Measurements from ENCODE around the gene EML3. TPM values are rescaled to one million over a fixed set of nuclear protein-coding genes. Genes with fewer than 3 reads are reported as not detected.

EML3 gene
- total and polyA plus RNA-seq, 2 of the 8 experiments (the other 6 are each of a cell fraction or from before 2014, with no cell fraction given) = 19.2 to 29.9 TPM

GRCh38 chr11:62649486-62649885, 36.9 kb upstream of the EML3 start:
- Histone ChIP-seq H3K18ac (ENCODE audit: extremely low read depth, low read length) (no peak overlapping the region), H3K79me1 (ENCODE audit: low read depth, low read length) (peaks cover 7% of the 10 kb centered on the region), H4K20me1 (replicated peaks in 1 of 2; ENCODE audit: control insufficient read depth in 1 of 2, insufficient read depth in 2 of 2, low read length in 2 of 2) (peaks cover 3 to 23% of the 10 kb centered on the region in 2 experiments), H3K9ac (replicated peaks in 1 of 4; ENCODE audit: extremely low read depth in 1 of 4, low read depth in 3 of 4, low read length in 3 of 4) (no peak overlapping the region; a peak in 1 of 7 replicates), H3K14ac (ENCODE audit: insufficient read length) (no peak overlapping the region), H4K8ac (ENCODE audit: extremely low read depth, insufficient read depth, low read length) (no peak overlapping the region; the same call in 1 of the 2 replicates), H2BK120ac (replicated peaks; ENCODE audit: low read depth, low read length) (no peak overlapping the region), H3K23ac (ENCODE audit: insufficient read length) (no peak overlapping the region), H3K27ac (ENCODE audit: low read depth, low read length) (no peak overlapping the region), H3K56ac (replicated peaks; ENCODE audit: insufficient read length, low read depth, low read length) (no peak overlapping the region), H2AFZ (ENCODE audit: low read length) (no peak overlapping the region), H3K4me3 (ENCODE audit: extremely low read depth in 1 of 4, insufficient read depth in 2 of 4, low read depth in 3 of 4, low read length in 4 of 4) (no peak overlapping the region), H3K36me3 (ENCODE audit: control insufficient read depth in 2 of 4, insufficient read depth in 4 of 4, low read length in 3 of 4) (peaks cover 0 to 17% (median 7%) of the 10 kb centered on the region in 4 experiments; a peak in 5 of 8 replicates), H3K23me2 (ENCODE audit: low read depth, low read length) (peaks cover 8% of the 10 kb centered on the region), H3K9me3 (ENCODE audit: insufficient read depth in 2 of 2, low read depth in 1 of 2, low read length in 1 of 2) (no peaks in the 10 kb centered on the region), H4K91ac (replicated peaks; ENCODE audit: insufficient read length, low read length) (no peak overlapping the region), H2BK20ac (ENCODE audit: low read length) (no peak overlapping the region), H3K79me2 (ENCODE audit: control insufficient read depth in 1 of 2, insufficient read depth in 2 of 2, low read length in 2 of 2) (peaks cover 15 to 40% of the 10 kb centered on the region in 2 experiments), H2AK5ac (ENCODE audit: low read depth, low read length) (no peak overlapping the region), H2BK12ac (ENCODE audit: low read depth, low read length) (no peak overlapping the region), H3K4me1 (replicated peaks in 1 of 4; ENCODE audit: control insufficient read depth in 3 of 4, insufficient read depth in 4 of 4, low read length in 3 of 4) (no peaks in the 10 kb centered on the region; a peak in 2 of 7 replicates), H4K5ac (ENCODE audit: insufficient read length, low read depth, low read length) (no peak overlapping the region), H2BK15ac (ENCODE audit: low read length) (no peak overlapping the region), H3K4me2 (ENCODE audit: insufficient read depth in 1 of 2, low read depth in 2 of 2, low read length in 2 of 2) (no peak overlapping the region), H3K4ac (replicated peaks; ENCODE audit: insufficient read length, low read depth, low read length) (no peak overlapping the region), H2BK5ac (ENCODE audit: low read depth, low read length) (no peak overlapping the region), H3K27me3 (replicated peaks in 1 of 4; ENCODE audit: control insufficient read depth in 3 of 4, extremely low read depth in 1 of 4, insufficient read depth in 3 of 4, low read length in 3 of 4) (no peaks in the 10 kb centered on the region)
- CTCF ChIA-PET (ENCODE audit: partially characterized antibody) = interaction anchor here (0.6 to 3.2 kb wide), 9 partner anchors 14 to 1199 kb away, joined by 3 to 14 read pairs (median 3); partner anchors contain the start of gene LRRN4CL
- POLR2A ChIA-PET (ENCODE audit: partially characterized antibody) = interaction anchor here (0.6 to 50.4 kb wide), 8 partner anchors 7 to 337 kb away, joined by 3 to 2041 read pairs (median 20); partner anchors contain the start of genes B3GAT3, BSCL2, C11orf98 and CSKMT
- DNase-seq (ENCODE audit: low read depth in 1 of 2, low spot score in 2 of 2) (no peak), FAIRE-seq (no peak)
- TF ChIP-seq, protein P1, sequence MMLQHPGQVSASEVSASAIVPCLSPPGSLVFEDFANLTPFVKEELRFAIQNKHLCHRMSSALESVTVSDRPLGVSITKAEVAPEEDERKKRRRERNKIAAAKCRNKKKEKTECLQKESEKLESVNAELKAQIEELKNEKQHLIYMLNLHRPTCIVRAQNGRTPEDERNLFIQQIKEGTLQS (IDR thresholded peaks at IDR 0.05; ENCODE audit: insufficient read depth, low read depth, low read length) = no peak
- TF ChIP-seq GABPA (IDR thresholded peaks at IDR 0.05; ENCODE audit: borderline replicate concordance, insufficient read depth, low read length) (no peak), CREB1 (IDR thresholded peaks at IDR 0.05) (no peak), EZH2 (IDR thresholded peaks at IDR 0.05; ENCODE audit: low read depth, low read length, severe bottlenecking) (no peak), BACH1 (IDR thresholded peaks at IDR 0.05; ENCODE audit: low read length) (no peak), TAF1 (IDR thresholded peaks at IDR 0.05; ENCODE audit: low read depth, low read length) (no peak), SIRT6 (IDR thresholded peaks at IDR 0.05; ENCODE audit: low read length) (no peak), USF2 (IDR thresholded peaks at IDR 0.05; ENCODE audit: low read length) (no peak)
- 94% methylated on average over 11 of the region's 11 CpGs; no CpG with 5 or more reads in 1 of the 2 experiments for WGBS, 2 experiments (ENCODE audit: extremely low coverage in 1 of 2, insufficient coverage in 1 of 2, insufficient read length in 1 of 2, insufficient replicate concordance in 2 of 2, low coverage in 1 of 2, low lambda C conversion rate in 2 of 2, missing lambda C conversion rate in 1 of 2)
